HG02885 (cell line): ENCODE results near the gene DRC7.

ENCODE experiments used
- ATAC-seq: cut with Tn5 transposase; IDR thresholded peaks from one replicate; pipeline ENCODE4 v1.9.1; 2021; ENCODE audit warnings: mild to moderate bottlenecking; ENCODE audit not compliant: unreplicated experiment, poor library complexity

The DRC7 gene

DNA sequence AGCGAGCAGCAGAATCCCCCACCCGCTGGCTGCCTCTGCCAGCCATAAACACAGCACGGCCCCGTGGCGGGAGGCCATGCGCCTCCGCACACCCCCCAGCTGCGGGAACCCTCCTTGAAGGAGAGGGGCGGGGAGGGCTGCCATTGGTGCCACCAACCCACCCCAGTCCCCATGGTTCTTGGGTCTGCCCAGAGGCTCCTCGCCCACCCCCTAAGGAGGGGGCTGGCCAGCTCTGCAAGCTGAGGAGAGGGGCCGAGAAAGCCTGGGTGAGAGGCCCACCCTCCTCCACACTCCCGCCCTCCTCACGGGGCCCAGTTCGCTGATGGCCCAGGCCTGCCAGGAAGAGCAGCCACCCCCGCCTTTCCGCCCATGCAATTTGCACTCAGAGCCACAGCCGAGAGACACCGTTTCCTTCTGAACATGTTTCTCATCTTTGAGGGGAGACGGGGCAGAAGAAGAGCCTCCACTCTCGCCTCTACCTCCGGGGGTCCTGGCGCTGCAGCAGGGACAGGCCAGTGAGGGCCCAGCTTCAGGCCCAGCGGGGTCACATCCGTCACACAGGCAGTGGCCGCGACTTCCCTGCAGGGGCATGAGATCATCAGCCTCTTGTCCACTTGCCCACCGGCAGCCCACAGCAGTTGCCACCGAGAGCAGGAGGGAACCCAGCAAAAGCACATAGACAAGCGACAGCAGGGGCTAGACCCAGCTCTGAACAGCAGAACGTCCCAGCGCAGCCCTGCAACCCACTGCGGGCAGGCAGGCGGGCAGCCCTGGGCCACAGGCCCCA, 63.9 kb downstream of the DRC7 start:
- no peak for ATAC-seq

DNA sequence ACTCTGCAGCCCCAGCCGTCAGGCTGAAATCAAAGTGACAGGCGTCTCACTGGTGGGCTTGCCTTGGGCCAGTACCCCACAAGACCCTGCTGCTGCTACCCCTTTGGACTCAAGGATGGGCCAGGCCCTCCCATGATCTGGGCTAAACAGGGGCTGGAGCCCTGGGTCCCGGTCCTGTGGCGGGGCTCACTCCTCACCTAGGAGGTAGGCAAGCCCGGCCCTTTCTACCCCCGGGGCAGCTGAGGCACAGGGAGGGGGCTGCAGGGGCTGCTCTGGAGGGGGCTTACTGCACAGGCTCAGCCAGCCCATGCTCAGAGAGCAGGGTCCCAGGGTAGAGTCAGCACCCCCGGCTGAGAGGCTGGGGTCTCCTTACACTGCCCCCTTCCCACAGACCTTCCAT, 64.5 kb downstream of the DRC7 start:
- no peak for ATAC-seq

DNA sequence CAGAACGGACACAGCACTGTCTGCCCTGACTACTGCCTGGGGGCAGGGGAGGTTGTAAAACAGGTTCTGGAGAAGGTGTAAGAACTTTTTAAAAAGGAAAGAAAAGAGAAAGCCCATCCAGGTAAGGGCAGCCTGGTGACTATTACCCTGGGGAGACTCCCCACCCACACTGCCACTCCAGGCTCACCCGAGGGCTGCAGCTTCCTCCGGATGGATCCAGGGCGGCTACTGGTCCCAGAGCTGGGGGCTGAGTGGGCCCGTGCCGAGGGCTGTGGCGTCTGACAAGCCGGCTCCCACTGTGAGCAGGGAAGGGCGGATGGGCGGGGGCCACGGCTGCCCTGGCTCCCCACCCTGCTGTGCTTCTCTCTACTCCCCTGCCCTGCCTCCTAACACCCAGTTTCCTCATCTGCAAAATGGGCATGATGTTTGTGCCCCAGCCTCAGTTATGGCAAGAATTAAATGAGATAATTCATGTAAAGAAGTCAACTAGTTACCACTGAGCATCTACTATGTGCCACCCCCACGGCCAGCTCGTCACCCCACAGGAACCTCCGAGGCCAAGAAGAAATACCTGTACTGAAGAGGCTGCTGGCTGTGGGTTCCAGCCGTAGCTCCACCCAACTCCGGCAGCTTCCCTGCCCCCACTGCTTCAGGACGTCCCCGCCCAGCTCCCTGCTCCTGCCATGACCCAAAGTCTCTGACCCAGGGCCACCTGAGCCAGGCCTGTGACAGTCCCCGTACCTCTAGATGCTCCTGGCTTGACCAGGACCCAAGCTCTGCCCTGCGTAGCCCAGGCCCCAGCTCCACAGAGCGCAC, 65.1 kb downstream of the DRC7 start:
- no peak for ATAC-seq

GRCh38 chr16:57760357-57761160, 66.0 kb downstream of the DRC7 start:
- ATAC-seq, result no peak

DNA sequence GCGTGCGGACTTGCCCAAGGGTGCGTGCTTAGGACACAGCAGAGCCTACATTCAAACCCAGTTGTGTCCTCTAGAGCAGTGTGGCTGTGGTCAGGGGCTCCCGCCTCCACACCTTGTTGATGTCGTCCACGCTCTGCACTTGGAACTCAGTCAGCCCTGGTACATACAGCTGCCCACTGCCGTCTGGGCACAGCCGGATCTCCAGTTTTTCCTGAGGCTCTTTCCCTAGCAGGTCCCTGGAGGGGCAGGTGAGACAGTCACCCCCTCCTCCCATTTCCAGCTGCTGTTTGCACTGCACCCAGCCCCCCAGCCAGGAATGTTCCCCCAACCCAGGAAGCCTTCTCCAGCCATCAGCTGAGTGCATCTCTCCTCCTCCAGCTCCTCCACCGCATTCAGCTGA, 66.7 kb downstream of the DRC7 start:
- ATAC-seq, result no peak

GRCh38 chr16:57761957-57762356, 67.4 kb downstream of the DRC7 start:
- ATAC-seq, result no peak

DNA sequence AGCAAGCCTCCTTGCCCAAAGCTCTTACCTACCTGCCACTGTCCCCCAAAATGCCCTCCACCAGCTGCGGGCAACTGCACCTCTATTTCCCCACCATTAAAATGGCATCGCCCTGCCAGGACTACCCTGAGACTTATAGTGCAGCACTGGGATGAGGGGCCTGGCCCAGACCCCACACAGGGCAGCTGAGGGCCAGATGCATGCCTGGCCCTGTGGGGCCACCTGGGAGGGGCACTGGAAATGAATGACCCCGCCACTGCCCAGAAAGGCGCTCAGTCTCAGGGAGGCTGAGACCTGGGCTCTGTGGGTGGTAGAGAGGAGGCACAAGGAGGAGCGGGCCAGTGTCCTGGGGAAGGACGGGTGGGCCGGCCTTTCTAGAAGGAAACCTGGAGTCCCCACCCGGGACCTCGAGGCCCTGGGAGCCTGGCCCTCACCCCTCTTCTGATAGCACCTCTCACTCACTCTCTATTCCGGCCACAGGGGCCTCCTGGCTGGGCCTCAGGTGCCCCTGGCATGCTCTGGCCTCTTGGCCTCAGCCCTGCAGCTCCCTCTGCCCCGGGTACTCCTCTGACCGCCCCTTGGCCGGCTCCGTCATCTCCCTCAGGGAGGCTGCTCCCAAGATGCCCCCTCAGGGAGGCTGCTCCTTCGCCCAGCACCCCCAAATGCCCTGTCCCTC, 67.9 kb downstream of the DRC7 start:
- no peak for ATAC-seq

GRCh38 chr16:57763285-57764005, 68.8 kb downstream of the DRC7 start:
- ATAC-seq, result no peak

GRCh38 chr16:57764006-57764340, 69.4 kb downstream of the DRC7 start:
- no peak for ATAC-seq

- ATAC-seq, result peak; percentile 56
Measured at GRCh38 chr16:57764341-57765159, 69.9 kb downstream of the DRC7 start.

DNA sequence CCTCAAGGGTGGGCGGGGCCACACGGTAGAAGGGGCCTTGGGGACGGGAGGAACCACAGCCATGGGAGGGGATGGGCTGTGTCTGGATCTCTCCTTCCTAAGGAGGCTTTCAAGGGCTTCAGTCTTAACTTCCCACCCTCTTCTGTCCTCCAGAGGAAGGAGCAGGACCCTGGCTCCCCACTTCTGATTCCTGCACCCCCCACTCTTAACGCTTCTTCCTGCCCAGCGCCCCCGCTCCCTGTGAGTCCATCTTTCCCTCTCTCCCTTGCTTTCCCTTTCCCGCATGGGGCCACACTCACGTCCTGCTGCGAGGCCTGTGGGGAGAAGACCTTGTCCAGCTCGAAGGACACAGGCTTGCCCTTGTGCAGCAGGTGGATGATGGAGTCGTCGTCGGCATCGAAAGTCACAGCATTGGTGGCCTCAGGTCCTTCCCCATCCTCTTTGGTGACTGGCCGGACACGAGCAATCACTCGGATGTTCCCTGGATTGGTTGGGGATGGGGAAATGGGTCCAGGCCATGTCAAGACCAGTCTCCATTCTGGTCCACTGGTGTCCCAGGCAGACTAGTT, 70.6 kb downstream of the DRC7 start:
- ATAC-seq, result no peak

DNA sequence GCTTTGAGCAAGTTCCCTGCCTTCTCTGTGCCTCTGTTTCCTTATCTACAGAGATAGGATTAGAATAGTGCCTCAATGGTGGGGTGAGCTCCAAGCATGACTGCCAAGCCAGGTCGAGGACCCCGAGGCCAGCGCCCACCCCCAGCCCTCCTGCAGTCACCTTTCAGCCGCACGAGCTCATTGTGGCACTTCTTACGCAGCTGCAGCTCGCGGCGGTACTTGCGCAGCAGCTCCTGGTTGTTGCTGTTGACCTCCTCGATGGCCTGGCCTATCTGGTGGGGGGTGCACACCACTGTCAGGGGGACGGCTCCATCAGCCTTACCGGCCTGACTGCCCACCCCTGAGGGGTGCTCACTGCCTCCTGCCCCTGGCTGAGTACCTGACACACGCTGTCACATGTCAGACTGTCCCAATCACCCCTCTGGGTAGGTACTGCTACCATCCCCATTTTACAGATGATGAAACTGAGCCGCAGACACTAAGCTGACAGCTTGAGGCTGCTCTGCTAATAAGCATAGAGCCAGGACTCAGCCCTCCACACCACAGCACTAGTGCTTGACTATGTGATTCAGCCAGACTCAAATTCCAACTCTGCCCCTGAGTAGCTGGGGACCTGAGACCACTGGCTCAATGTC, 72.2 kb downstream of the DRC7 start:
- no peak for ATAC-seq

DNA sequence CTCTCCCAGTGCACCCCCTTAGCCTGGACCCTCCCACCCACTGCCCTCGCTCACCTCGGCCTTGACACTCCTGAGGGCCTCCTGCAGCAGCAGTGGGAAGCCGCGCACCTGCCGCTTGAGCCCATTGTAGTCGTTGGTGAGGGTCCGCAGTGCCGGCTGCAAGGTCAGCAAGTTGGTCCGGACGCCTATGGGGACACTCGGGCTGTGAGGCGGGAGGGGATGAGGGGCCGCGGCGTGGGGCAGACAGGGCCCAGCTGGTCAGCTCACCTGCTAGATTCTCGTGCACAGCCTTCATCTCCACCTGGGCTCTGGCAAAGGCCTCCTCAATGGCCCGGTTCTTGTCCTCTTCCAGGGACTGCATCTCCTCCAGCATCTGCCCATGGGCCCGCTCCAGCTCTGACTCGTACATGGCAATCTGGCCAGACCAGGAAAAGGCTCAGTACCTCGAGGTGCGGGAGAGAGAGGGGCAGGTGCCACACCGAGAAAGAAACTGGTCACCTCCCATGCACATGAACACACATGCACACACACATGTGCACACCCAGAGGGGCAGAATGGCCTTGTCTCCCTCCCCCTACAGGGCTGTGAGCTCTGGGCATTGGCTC, 75.0 kb downstream of the DRC7 start:
- ATAC-seq, result no peak

- ATAC-seq, result no peak
Measured at GRCh38 chr16:57770361-57770760, 75.8 kb downstream of the DRC7 start.

DNA sequence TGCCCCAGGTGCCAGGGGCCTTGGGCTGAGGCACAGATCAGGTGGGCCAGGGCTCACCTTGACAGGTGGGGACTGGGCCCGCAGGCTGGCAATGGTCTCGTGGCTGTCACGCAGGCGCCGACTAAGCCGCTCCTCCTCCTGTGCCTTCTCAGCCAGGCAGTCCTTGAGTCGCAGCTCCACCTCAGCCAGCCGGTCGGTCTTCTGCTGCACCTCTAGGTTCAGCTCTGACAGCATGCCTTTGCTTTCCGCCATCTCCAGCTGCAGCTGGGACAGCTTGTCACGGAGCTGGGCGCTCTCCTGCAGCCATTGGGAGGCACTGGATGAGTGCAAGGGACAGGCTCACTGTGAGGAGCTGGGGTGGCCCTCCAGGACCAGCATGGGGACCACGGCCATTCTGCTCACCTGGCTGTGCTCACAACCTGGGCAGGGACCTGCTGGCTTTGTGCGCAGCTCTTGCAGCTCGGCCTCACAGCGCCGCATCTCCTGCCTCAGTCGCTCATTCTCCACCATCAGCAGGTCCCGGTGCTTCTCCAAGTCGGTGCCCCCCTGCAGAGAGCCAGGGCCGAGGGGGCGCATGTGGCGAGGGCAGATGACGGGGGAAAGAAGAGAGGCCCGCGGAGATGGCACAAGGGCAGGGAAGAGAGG, 76.7 kb downstream of the DRC7 start:
- ATAC-seq, result no peak

DNA sequence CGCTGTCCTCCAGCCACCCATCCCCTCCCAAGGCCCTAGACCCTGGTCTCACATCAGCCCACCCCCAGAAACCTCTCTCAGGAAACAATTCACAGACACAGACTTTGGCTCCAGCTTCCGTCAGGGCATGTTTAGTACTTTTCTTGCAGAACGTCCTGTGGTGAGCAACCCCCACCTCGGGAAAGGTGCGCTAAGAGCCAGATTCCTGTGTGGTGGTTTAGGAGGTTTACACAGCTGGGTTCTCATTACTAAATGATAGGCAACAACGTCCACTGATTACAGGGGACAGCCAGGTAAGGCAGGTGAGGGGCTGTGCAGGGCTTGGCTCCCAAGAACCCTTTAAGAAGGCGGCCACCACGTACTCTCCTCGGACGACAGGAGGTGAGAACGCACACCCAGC, 78.4 kb downstream of the DRC7 start:
- ATAC-seq, result no peak

GRCh38 chr16:57773655-57774295, 79.2 kb downstream of the DRC7 start:
- ATAC-seq, result no peak
